Measurements from ENCODE around the gene ZNF284. TPM values are rescaled to one million over a fixed set of nuclear protein-coding genes. Genes with fewer than 3 reads are reported as not detected.

The ZNF284 gene
- total RNA-seq, 1 donor from 2014 or later, result 4.0 TPM

DNA sequence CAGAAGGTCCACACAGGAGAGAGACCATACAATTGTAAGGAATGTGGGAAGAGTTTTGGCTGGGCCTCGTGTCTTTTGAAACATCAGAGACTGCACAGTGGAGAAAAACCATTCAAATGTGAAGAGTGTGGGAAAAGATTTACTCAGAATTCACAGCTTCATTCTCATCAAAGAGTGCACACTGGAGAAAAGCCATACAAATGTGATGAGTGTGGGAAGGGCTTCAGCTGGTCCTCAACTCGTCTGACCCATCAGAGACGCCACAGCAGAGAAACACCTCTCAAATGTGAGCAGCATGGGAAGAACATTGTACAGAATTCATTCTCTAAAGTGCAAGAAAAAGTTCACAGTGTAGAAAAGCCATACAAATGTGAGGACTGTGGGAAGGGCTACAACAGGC, 35.8 kb downstream of the ZNF284 start:
- H3K27me3 Mint-ChIP-seq (ENCODE audit: unreplicated experiment), result no peaks in the 10 kb centered on the region
- H3K4me3 Mint-ChIP-seq (ENCODE audit: unreplicated experiment), result peak overlapping the region; percentile 89
- H3K36me3 Mint-ChIP-seq (ENCODE audit: low read depth, unreplicated experiment), result peaks cover 61% of the 10 kb centered on the region
- H3K4me1 Mint-ChIP-seq (ENCODE audit: unreplicated experiment), result peaks cover 8% of the 10 kb centered on the region
- H3K27ac Mint-ChIP-seq (ENCODE audit: unreplicated experiment), result no peak overlapping the region
- DNase-seq (ENCODE audit: low spot score), result no peak
- no peak for TF ChIP-seq CTCF (IDR thresholded peaks at IDR 0.05; ENCODE audit: unreplicated experiment)
- H3K9me3 Mint-ChIP-seq (ENCODE audit: unreplicated experiment), result peaks cover 19% of the 10 kb centered on the region

DNA sequence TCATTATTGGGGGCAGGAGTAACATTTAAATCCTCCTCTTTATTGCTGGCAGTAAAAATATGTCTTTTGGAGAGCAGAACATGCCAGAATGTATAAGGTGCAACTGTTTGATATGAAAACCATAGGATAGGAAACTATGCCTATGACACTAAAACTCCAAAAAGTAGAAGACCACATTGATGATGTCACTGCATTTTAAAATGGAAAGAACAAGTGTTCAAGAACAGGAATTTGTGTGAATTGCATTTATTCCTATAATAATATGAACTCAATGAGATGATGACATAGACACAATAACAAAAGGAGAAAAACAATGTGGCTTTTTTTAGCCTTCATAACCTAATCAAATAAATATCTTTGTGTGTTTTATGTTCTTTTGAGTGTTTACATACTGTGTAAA, 37.5 kb downstream of the ZNF284 start:
- H3K4me3 Mint-ChIP-seq (ENCODE audit: unreplicated experiment), result no peak overlapping the region
- peaks cover 10% of the 10 kb centered on the region for H3K4me1 Mint-ChIP-seq (ENCODE audit: unreplicated experiment)
- no peak for DNase-seq (ENCODE audit: low spot score)
- H3K9me3 Mint-ChIP-seq (ENCODE audit: unreplicated experiment), result peaks cover 19% of the 10 kb centered on the region
- no peak for TF ChIP-seq CTCF (IDR thresholded peaks at IDR 0.05; ENCODE audit: unreplicated experiment)
- H3K27me3 Mint-ChIP-seq (ENCODE audit: unreplicated experiment), result peaks cover 1% of the 10 kb centered on the region
- peaks cover 48% of the 10 kb centered on the region for H3K36me3 Mint-ChIP-seq (ENCODE audit: low read depth, unreplicated experiment)
- H3K27ac Mint-ChIP-seq (ENCODE audit: unreplicated experiment), result no peak overlapping the region

GRCh38 chr19:44111910-44112463, 40.0 kb downstream of the ZNF284 start:
- peaks cover 1% of the 10 kb centered on the region for H3K27me3 Mint-ChIP-seq (ENCODE audit: unreplicated experiment)
- no peak for TF ChIP-seq CTCF (IDR thresholded peaks at IDR 0.05; ENCODE audit: unreplicated experiment)
- H3K4me1 Mint-ChIP-seq (ENCODE audit: unreplicated experiment), result peaks cover 10% of the 10 kb centered on the region
- H3K27ac Mint-ChIP-seq (ENCODE audit: unreplicated experiment), result peak overlapping the region; percentile 96
- peak overlapping the region; percentile 98 for H3K4me3 Mint-ChIP-seq (ENCODE audit: unreplicated experiment)
- H3K36me3 Mint-ChIP-seq (ENCODE audit: low read depth, unreplicated experiment), result peaks cover 28% of the 10 kb centered on the region
- H3K9me3 Mint-ChIP-seq (ENCODE audit: unreplicated experiment), result peaks cover 12% of the 10 kb centered on the region
- DNase-seq (ENCODE audit: low spot score), result peak; percentile 51

GRCh38 chr19:44112802-44113137, 40.8 kb downstream of the ZNF284 start:
- peak overlapping the region; percentile 98 for H3K4me3 Mint-ChIP-seq (ENCODE audit: unreplicated experiment)
- H3K4me1 Mint-ChIP-seq (ENCODE audit: unreplicated experiment), result peaks cover 10% of the 10 kb centered on the region
- peaks cover 5% of the 10 kb centered on the region for H3K9me3 Mint-ChIP-seq (ENCODE audit: unreplicated experiment)
- peaks cover 1% of the 10 kb centered on the region for H3K27me3 Mint-ChIP-seq (ENCODE audit: unreplicated experiment)
- H3K36me3 Mint-ChIP-seq (ENCODE audit: low read depth, unreplicated experiment), result peaks cover 20% of the 10 kb centered on the region
- peak overlapping the region; percentile 72 for H3K27ac Mint-ChIP-seq (ENCODE audit: unreplicated experiment)
- no peak for DNase-seq (ENCODE audit: low spot score)
- TF ChIP-seq CTCF (IDR thresholded peaks at IDR 0.05; ENCODE audit: unreplicated experiment), result no peak

GRCh38 chr19:44113138-44113783, 41.3 kb downstream of the ZNF284 start, which contains the start of gene ZNF225:
Gene ZNF225, plus strand, starts transcription at chr19:44113399. Its CDS starts 2,429 bp downstream, at chr19:44115828.
- Mint-ChIP-seq H3K9me3 (ENCODE audit: unreplicated experiment) (no peaks in the 10 kb centered on the region), H3K4me1 (ENCODE audit: unreplicated experiment) (peaks cover 10% of the 10 kb centered on the region), H3K27ac (ENCODE audit: unreplicated experiment) (peak within 1 kb of the TSS; percentile 72), H3K4me3 (ENCODE audit: unreplicated experiment) (peak within 1 kb of the TSS; percentile 98), H3K27me3 (ENCODE audit: unreplicated experiment) (peaks cover 1% of the 10 kb centered on the region), H3K36me3 (ENCODE audit: low read depth, unreplicated experiment) (peaks cover 18% of the 10 kb centered on the region)
- peak; percentile 88 for DNase-seq (ENCODE audit: low spot score)
- TF ChIP-seq CTCF (IDR thresholded peaks at IDR 0.05; ENCODE audit: unreplicated experiment), result no peak
